Measurements from ENCODE around the gene RNPS1.

DNA sequence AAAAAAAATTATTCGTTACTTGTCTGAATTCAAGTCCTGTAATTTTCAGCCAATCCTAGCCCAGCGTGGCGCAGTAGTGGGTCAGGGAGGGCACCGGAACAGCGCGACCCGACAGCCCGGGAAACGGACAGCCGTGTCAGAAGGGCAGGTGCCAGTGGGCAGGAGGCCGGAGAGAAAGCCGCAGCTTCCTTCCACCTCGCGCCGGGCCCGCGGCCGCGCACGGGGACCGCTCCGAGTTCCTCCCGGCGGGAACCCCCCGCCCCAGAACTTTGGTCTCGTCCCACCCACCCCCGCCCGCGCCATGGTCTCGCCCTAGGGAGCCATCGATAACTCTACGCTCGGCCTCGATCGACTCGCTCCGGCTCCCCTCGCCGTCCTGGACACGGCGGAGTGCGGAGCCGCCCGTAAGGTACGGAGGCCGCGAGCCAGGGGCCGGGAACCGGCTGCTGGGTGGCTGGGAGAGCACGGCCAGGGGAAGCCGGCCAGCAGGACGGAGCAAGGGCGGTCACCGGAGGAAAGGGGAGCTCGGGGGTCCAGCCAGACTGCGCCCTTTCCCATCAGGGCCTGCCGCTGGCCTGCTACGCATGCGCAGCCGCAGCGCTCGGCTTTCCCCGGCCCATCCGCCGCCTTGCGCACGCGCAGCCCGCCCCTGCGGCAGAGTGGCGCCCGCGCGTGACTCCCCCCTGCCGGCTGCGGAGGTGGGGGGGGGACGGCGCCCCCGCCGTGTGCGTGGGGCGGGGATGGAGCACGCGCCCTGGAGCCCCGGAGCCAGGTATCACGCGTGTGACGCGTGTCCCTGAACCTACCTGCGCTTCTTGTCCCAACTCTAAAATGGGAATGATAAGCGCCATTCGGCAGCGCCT lies 62.6 kb downstream of the RNPS1 start, which contains the start of gene MLST8:
- TF ChIP-seq, protein P1, sequence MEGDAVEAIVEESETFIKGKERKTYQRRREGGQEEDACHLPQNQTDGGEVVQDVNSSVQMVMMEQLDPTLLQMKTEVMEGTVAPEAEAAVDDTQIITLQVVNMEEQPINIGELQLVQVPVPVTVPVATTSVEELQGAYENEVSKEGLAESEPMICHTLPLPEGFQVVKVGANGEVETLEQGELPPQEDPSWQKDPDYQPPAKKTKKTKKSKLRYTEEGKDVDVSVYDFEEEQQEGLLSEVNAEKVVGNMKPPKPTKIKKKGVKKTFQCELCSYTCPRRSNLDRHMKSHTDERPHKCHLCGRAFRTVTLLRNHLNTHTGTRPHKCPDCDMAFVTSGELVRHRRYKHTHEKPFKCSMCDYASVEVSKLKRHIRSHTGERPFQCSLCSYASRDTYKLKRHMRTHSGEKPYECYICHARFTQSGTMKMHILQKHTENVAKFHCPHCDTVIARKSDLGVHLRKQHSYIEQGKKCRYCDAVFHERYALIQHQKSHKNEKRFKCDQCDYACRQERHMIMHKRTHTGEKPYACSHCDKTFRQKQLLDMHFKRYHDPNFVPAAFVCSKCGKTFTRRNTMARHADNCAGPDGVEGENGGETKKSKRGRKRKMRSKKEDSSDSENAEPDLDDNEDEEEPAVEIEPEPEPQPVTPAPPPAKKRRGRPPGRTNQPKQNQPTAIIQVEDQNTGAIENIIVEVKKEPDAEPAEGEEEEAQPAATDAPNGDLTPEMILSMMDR (IDR thresholded peaks at IDR 0.05): peak in 2 of 4 experiments; percentile 34 to 48
- TF ChIP-seq POLR2A (IDR thresholded peaks at IDR 0.05) (peak; percentile 66), POLR2AphosphoS5 (IDR thresholded peaks at IDR 0.05) (peak; percentile 84)

All from prostate gland (tissue), 2 donors.